Kidney glomerular epithelial cell (primary cell): Measurements from ENCODE around the gene GPR34.
"Not testable (repeated sequence)": the region's sequence is repeated elsewhere in the genome, so short reads cannot be mapped to it uniquely, and the experiment has no call there.

Experiments used
- DNase-seq: peaks from one replicate; lab custom pipeline; 2025; lab: John Stamatoyannopoulos, UW

GPR34 gene

GRCh38 chrX:41688835-41689234 lies at the start of gene GPR34:
Gene GPR34, plus strand, starts transcription at chrX:41688973. Its CDS starts 6,661 bp downstream, at chrX:41695634.
- DNase-seq: no peak

- DNase-seq: not testable (repeated sequence)
Measured at GRCh38 chrX:41646201-41646600, 42.6 kb upstream of the GPR34 start.

- no peak for DNase-seq
Measured at GRCh38 chrX:41653125-41653524, 35.6 kb upstream of the GPR34 start.

- DNase-seq: no peak
Measured at GRCh38 chrX:41655101-41655500, 33.7 kb upstream of the GPR34 start.

- no peak for DNase-seq
Measured at GRCh38 chrX:41655631-41656030, 33.1 kb upstream of the GPR34 start.

GRCh38 chrX:41661366-41662095 lies 27.2 kb upstream of the GPR34 start:
- DNase-seq: no peak

- no peak for DNase-seq
Measured at GRCh38 chrX:41664375-41664901, 24.3 kb upstream of the GPR34 start.

- DNase-seq: no peak
Measured at GRCh38 chrX:41664908-41665307, 23.9 kb upstream of the GPR34 start.

- DNase-seq: no peak
Measured at GRCh38 chrX:41665686-41666085, 23.1 kb upstream of the GPR34 start.

GRCh38 chrX:41666251-41666650 lies 22.5 kb upstream of the GPR34 start:
- no peak for DNase-seq

- no peak for DNase-seq
Measured at GRCh38 chrX:41667631-41668030, 21.1 kb upstream of the GPR34 start.

- no peak for DNase-seq
Measured at GRCh38 chrX:41670112-41670511, 18.7 kb upstream of the GPR34 start.

GRCh38 chrX:41671082-41671481 lies 17.7 kb upstream of the GPR34 start:
- DNase-seq: no peak

GRCh38 chrX:41672643-41673042 lies 16.1 kb upstream of the GPR34 start:
- DNase-seq: no peak

- DNase-seq: not testable (repeated sequence)
Measured at GRCh38 chrX:41676361-41676760, 12.4 kb upstream of the GPR34 start.

GRCh38 chrX:41677183-41678060 lies 11.4 kb upstream of the GPR34 start:
- DNase-seq: no peak

- DNase-seq: no peak
Measured at GRCh38 chrX:41684138-41684537, 4.6 kb upstream of the GPR34 start.

- DNase-seq: no peak
Measured at GRCh38 chrX:41684940-41685339, 3.8 kb upstream of the GPR34 start.

GRCh38 chrX:41686788-41687187 lies 2.0 kb upstream of the GPR34 start:
- DNase-seq: no peak

GRCh38 chrX:41688156-41688555 lies 617 bp upstream of the GPR34 start:
- no peak for DNase-seq

- DNase-seq: no peak
Measured at GRCh38 chrX:41689711-41690110, 938 bp downstream of the GPR34 start.

GRCh38 chrX:41692162-41692749 lies 3.5 kb downstream of the GPR34 start:
- DNase-seq: no peak

GRCh38 chrX:41693024-41693423 lies 4.3 kb downstream of the GPR34 start:
- DNase-seq: no peak
